Activated effector memory CD4-positive, alpha-beta T cell treated with anti-CD3 and anti-CD28 coated beads, Interleukin-2, amount 50 U/mL, for 16 hours (primary cell): ENCODE data around the gene CGB5.
"Not testable (repeated sequence)": the region's sequence is repeated elsewhere in the genome, so short reads cannot be mapped to it uniquely, and the experiment has no call there.

Experiments
- DNase-seq: peaks from one replicate; pipeline ENCODE4 v3.0.0-alpha.2; 2020

CGB5 gene

GRCh38 chr19:49059053-49059452 is 15.4 kb downstream of the CGB5 start:
- DNase-seq, result no peak

- DNase-seq, result no peak
Observed at GRCh38 chr19:49061000-49061399, 17.4 kb downstream of the CGB5 start.

DNA sequence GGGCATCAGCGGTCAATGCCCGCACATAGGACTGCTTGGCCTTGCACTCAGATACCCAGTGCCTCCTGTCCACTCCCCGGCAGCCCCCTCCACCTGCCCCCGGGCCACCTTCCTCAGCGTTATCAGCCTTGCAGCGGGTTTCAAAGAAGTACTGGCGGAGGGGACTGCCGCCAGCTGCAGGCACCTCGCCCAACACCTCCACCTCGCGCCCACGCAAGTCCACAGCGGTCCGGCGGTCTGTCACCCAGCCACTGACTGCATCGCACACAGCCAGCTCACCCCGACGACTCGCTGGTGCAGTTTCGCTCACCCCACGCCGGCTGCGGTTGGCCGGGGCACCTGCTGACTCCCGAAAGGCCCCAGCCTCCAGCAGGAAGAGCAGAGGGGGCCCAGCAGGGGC is 17.8 kb downstream of the CGB5 start:
- DNase-seq, result no peak

- DNase-seq, result no peak
Observed at GRCh38 chr19:49064029-49064629, 20.5 kb downstream of the CGB5 start.

DNA sequence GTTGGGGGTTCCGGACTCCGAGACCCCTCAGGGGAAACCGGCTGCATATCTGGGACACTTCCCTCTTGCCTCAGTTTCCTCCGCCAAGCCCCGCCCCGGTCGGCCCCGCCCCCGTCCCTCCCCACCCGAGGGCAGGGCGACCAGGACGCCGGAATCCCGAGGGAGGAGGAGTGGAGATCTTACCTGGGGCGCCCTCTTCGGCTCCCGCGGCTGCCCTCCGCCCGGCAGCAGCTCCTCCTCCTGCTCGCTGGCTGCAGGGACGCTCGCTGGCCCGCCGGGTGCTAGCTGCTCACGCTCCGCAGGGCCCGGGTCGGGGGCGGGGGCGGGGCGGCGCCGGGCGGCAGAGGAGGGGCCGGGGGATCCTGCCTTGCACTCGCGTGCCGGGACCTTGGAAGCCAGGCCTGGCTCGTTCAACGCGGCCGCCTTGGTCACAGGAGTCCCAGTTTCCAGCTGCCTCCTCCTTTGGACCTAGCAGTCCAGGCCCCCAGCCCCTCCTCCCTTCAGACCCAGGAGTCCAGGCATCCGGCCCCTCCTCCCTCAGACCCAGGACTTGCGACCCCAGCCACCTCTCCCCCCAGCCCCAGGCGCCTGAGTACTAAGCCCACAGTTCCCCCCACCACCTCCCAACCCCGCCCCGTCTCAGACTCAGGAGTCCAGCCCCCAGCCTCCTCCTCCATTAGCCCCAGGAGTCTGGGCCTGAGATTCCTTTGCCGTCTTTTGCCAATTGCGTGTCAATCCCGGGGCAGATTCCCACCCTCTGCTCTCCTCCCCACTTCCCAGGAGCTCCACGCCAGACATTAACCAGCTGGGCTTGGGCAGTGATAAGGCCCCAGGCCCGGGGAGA is 21.3 kb downstream of the CGB5 start, which contains the start of gene NTF4:
TSS of gene NTF4 (minus strand) at position 51 of the 844 bp plus-strand sequence. CDS start 2,821 bp downstream, outside the sequence.
- DNase-seq, result no peak

DNA sequence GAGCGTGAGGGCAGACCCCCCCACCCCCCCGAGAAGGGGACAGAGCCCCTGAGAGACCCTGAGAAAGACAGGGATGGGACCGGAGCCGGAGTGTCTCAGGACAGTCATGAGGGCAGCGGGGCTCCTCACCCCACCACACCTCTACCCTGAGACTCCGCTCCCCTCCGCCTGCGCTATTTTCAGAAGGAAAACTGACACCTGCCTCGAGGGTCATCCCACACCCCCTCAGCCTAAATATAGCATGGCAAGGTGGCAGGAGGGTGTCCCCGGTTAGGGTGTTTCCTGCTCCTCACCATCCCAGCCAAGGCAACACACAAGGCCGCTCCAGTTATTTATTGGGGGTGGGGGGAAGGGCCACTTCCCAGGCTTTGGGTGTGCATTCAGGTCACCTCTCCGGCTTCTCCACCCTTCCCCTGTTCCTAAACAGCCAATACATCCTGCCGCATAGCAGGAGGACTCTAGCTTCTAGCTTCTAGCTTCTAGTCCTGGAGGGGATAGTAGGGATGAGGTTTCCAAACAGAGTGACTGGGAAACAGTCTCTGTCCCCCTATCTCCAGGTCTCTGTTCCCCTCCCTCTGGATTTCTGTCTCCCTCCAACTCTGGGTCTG is 22.4 kb downstream of the CGB5 start:
- no peak for DNase-seq

- DNase-seq, result no peak
Observed at GRCh38 chr19:49067554-49067953, 23.9 kb downstream of the CGB5 start.

GRCh38 chr19:49069026-49069425 is 25.4 kb downstream of the CGB5 start:
- DNase-seq, result no peak

DNA sequence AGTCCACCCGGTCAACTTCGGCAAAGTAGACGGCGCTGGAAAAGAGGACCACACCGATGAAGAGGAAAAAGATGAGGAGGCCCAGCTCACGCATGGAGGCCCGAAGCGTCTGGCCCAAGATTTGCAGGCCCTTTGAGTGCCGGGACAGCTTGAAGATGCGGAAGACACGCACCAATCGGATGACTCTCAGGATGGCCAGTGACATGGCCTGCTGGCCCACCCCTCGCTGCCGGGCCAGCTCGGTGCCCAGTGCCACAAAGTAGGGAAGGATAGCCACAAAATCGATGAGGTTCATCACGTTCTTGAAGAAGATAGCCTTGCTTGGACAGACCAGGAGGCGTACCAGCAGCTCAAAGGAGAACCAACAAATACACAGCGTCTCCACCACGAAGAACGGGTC is 26.8 kb downstream of the CGB5 start:
- no peak for DNase-seq

DNA sequence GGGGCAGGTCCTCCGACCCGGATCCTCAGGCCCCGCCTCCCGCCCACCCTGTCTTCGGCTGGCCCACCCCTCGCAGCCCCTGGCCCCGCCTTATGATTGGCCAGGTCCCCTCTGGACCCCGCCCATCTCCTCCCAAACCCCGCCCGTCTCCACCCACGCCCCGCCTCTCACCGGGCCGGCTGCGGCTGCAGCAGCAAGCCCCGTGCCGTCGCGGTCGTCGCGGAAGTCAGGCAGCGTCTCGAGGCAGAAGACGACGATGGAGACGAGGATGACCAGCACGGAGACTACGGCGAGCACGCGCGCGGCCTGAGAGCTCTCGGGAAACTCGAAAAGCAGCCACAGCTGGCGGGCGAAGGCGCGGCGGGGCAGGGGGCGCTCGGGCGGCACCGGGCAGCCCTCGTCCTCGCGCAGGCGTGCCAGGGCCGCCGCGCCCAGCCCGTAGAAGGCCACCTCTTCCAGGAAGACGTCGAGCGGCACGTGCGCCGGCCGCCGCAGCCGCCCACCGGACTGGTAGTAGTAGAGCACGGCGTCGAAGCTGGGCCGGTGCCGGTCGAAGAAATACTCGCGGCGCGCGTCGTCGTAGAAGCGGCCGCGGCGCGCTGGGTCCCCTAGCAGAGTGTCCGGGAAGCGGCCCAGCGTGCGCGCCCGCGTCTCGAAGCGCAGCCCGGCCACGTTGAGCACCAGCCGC is 28.4 kb downstream of the CGB5 start:
- DNase-seq, result peak; percentile 71

DNA sequence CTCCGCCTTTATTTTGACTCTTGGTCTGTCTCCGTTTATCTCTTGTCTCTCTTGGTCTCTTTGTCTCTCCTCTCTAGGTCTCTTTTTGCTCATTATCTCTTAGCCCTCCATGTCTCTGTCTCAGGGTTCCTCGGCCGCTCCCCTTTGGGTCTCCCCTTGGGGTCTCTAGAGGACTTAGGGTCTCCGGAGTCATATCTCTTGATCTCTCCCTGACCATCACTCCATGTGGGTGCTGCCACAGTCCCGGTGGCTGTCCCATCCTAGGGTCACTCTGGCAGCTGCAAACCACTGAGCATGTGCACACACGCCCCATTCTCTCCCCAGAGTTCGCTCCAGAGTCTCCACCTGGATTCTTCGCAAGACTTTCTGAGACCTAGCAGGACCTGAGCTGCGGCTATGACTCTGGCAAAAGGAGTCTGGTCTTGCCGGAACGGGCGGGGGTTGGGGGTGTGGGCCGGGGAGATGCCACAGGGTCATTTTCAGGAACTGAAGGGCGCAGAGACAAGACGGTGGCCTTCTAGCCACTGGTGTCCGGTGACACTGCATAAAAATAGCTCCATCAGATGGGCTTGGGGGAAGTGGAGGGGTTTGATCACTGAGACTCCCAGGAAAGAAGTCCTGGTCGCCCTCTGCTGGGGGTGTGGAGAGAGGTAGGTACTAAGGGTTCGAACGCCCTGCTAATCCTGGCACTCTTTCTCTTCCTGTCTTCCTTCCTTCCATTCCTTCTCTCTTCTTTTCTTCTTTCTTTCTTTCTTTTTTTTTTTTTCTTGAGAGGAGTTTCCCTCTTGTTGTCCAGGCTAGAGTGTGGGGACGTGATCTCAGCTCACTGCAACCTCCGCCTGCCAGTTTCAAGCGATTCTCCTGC is 30.1 kb downstream of the CGB5 start:
- DNase-seq, result no peak

- not testable (repeated sequence) for DNase-seq
Observed at GRCh38 chr19:49074869-49075268, 31.2 kb downstream of the CGB5 start.

DNA sequence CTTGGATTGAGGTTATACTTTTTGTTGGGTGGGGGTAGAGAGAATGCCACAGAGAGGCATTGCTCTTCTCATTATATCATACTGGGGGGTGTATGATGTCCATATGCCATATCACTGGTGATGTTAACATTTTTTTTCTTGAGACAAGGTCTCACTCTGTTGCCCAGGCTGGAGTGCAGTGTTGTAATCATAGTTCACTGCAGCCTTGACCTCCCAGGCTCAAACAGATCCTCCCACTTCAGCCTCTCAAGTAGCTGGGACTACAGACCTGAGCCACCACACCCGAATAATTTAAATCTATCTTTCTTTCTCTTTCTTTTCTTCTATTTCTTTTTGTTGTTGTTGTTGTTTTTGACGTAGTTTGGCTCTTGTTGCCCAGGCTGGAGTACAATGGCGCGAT is 36.7 kb downstream of the CGB5 start:
- no peak for DNase-seq

DNA sequence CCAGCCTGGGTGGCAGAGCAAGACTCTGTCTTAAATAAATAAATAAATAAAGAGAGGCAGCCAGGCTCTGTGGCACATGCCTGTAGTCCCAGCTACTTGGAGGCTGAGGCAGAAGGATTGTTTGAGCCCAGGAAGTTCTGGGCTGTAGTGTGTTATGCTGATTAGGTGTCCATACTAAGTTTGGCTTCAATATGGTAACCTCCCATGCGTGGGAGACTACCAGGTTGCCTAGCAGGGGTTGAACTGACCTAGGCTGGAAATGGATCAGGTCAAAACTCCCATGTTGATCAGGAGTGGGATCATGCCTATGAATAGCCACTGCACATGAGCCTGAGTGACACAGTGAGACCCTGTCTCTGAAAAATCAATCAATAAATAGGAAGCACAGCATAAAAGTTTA is 37.6 kb downstream of the CGB5 start:
- no peak for DNase-seq

GRCh38 chr19:49084206-49085019 is 40.8 kb downstream of the CGB5 start:
- no peak for DNase-seq

DNA sequence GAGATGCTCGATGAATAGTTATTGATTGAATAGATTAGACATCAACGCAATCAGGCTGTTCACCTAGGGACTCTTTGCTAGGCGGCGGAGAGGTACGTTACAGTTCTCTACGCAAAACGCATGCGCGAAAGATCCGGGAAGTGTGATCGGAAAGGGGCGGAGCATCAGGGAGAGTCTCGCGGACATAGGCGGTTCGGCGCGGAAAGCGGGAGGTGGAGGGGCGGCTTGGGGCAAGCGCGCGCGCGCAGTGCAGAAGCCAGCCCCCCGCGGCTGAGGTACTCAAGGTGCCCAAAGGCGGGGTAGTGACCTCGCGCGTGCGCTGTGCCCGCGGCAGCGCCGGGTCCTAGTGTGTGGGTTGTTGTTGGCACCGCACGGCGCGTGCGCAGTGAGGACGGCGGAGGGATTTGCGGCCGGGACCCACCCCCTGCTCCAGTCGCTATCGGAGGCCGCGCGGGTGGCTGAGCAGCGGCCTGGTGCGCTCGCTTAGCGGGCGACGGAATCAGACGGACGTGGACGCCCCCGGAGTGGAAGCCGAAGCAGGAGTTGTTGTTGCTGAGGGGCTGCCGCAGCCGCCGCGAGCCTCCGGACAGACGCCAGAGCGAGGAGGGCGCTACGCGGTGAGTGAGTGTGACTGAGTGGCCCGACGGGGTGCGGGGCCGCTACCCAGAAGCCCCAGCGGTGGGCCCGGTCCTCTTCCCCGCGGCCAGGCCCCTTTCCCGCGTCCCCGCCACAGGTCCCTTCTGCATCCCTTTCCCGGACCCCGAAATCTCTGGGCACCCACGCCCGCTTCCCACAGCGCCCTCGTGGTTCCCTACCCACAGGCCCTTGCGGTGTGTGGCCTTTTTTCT is 41.6 kb downstream of the CGB5 start, which contains the start of gene SNRNP70:
TSS of gene SNRNP70 (plus strand) at position 432 of the 848 bp plus-strand sequence. CDS start 964 bp downstream, outside the sequence.
- peak; percentile 99 for DNase-seq

DNA sequence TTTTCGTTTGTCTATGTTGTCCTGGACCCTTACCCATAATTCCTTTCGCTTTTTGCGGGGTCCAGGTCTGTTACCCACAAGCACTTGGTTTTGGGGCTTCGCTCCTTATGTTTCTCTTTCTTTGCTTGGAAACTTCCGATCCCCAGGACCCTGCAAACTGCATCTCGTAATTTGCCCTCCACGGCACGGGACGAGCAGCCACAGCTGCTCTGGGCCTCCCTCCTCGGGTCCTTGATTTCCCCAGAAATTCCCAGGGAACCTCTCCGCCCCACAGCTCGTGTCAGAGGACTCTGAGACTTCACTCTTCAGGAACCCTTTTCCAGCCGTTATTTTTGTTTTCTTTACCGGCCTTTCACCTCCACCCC is 42.2 kb downstream of the CGB5 start:
- DNase-seq, result no peak

DNA sequence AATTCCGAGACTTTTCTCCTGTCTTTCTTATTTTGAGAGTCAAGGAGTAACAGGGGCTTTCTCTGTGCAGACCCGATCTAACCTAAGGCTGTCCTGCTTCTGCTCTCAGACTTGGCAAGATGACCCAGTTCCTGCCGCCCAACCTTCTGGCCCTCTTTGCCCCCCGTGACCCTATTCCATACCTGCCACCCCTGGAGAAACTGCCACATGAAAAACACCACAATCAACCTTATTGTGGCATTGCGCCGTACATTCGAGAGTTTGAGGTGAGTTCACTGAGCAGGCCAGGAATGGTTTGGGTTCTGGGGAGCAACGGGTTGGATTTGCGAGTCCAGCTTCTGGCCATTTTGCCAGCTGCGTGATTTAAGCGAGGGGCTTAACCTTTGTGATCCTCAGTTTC is 42.6 kb downstream of the CGB5 start:
- no peak for DNase-seq

DNA sequence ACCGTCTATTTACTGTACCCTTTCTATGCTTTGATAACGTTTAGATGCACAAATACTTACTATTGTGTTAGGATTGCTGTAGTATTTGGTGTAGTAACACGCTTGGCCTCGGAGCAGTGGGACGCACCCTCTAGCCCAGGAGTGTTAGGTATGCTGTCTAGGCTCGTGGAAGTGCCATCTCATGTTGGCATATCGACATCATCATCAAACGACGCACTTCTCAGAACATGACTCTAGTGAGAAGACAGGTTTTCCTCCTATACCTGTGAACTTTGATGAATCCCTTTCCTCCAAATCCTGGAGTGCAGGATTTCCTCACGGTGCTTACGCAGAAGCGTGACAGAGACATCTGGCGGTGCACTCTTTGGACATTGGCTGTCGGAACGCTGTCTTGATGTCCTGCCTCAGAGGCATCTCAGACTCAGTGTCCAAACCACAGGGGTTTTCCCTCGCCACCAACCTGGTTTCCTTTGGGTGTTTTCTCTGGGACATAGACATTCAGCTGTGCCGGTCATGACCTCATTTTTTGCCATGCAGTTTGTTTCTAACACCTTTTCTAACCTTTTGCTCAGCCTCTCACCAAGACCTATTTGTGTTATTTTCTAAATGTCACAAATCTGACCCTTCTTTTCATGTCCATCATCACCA is 47.9 kb downstream of the CGB5 start:
- DNase-seq, result no peak

GRCh38 chr19:49092686-49093085 is 49.0 kb downstream of the CGB5 start:
- DNase-seq, result no peak
